Effector memory CD4-positive, alpha-beta T cell (primary cell): ENCODE results near the gene PCDH9.

Experiments used
- DNase-seq, 3 donors: peaks; one replicate each; pipeline ENCODE4 v3.0.0-alpha.2; 2020
- H3K27ac ChIP-seq: 2 replicates; pipeline ENCODE4 v1.7.0; 2013; ENCODE audit warnings: mild to moderate bottlenecking, low read length, moderate library complexity; ENCODE audit not compliant: insufficient read depth, poor library complexity, severe bottlenecking
- H3K27me3 ChIP-seq: replicated peaks from 2 replicates; pipeline ENCODE4 v1.7.0; 2013; ENCODE audit warnings: mild to moderate bottlenecking, low read length; ENCODE audit not compliant: insufficient read depth, control insufficient read depth, poor library complexity, severe bottlenecking
- H3K36me3 ChIP-seq: 2 replicates; pipeline ENCODE4 v1.7.0; 2013; ENCODE audit warnings: mild to moderate bottlenecking, low read length, moderate library complexity; ENCODE audit not compliant: control insufficient read depth, insufficient read depth
- H3K4me1 ChIP-seq: 2 replicates; pipeline ENCODE4 v1.7.0; 2013; ENCODE audit warnings: low read length, mild to moderate bottlenecking; ENCODE audit not compliant: control insufficient read depth, insufficient read depth, poor library complexity, severe bottlenecking
- H3K4me3 ChIP-seq: 2 replicates; pipeline ENCODE4 v1.7.0; 2013; ENCODE audit warnings: low read length, low read depth, mild to moderate bottlenecking; ENCODE audit not compliant: insufficient read depth, poor library complexity, severe bottlenecking
- H3K9me3 ChIP-seq: 2 replicates; pipeline ENCODE4 v1.7.0; 2013; ENCODE audit warnings: mild to moderate bottlenecking, low read length, moderate library complexity; ENCODE audit not compliant: control insufficient read depth

The PCDH9 gene

GRCh38 chr13:66344805-66345517 lies 885.2 kb downstream of the PCDH9 start:
- Histone ChIP-seq H3K27me3 (no peaks in the 10 kb centered on the region), H3K36me3 (no peaks in the 10 kb centered on the region), H3K4me1 (no peaks in the 10 kb centered on the region), H3K4me3 (no peak overlapping the region), H3K9me3 (no peaks in the 10 kb centered on the region), H3K27ac (no peak overlapping the region)
- DNase-seq = no peak

- no peak overlapping the region for H3K27ac ChIP-seq
- DNase-seq = no peak
- H3K27me3 ChIP-seq = no peaks in the 10 kb centered on the region
- H3K36me3 ChIP-seq = no peaks in the 10 kb centered on the region
- no peaks in the 10 kb centered on the region for H3K9me3 ChIP-seq
- H3K4me1 ChIP-seq = no peaks in the 10 kb centered on the region
- H3K4me3 ChIP-seq = no peak overlapping the region
These were observed 886.8 kb downstream of the PCDH9 start for GRCh38 chr13:66343224-66343828.

GRCh38 chr13:66341635-66342377 lies 888.3 kb downstream of the PCDH9 start:
- no peaks in the 10 kb centered on the region for H3K9me3 ChIP-seq
- DNase-seq = no peak
- no peaks in the 10 kb centered on the region for H3K27me3 ChIP-seq
- H3K4me3 ChIP-seq = no peak overlapping the region
- no peaks in the 10 kb centered on the region for H3K36me3 ChIP-seq
- H3K27ac ChIP-seq = no peak overlapping the region
- no peaks in the 10 kb centered on the region for H3K4me1 ChIP-seq

- DNase-seq = no peak
These were observed 890.9 kb downstream of the PCDH9 start for GRCh38 chr13:66339214-66339613.

GRCh38 chr13:66338542-66338941 lies 891.6 kb downstream of the PCDH9 start:
- H3K36me3 ChIP-seq = no peaks in the 10 kb centered on the region
- H3K27me3 ChIP-seq = no peaks in the 10 kb centered on the region
- no peaks in the 10 kb centered on the region for H3K4me1 ChIP-seq
- DNase-seq = no peak
- no peaks in the 10 kb centered on the region for H3K9me3 ChIP-seq
- H3K27ac ChIP-seq = no peak overlapping the region
- no peak overlapping the region for H3K4me3 ChIP-seq

More at GRCh38 chr13:66339214-66339613, 890.9 kb downstream of the PCDH9 start:
- Histone ChIP-seq H3K36me3 (no peaks in the 10 kb centered on the region), H3K27ac (no peak overlapping the region), H3K4me1 (no peaks in the 10 kb centered on the region), H3K4me3 (no peak overlapping the region), H3K9me3 (no peaks in the 10 kb centered on the region), H3K27me3 (no peaks in the 10 kb centered on the region)

GRCh38 chr13:66335626-66336025 lies 894.5 kb downstream of the PCDH9 start:
- Histone ChIP-seq H3K4me3 (no peak overlapping the region), H3K9me3 (no peaks in the 10 kb centered on the region), H3K27ac (no peak overlapping the region), H3K27me3 (no peaks in the 10 kb centered on the region), H3K4me1 (no peaks in the 10 kb centered on the region), H3K36me3 (no peaks in the 10 kb centered on the region)
- DNase-seq = no peak

GRCh38 chr13:66329988-66330451 lies 900.1 kb downstream of the PCDH9 start:
- Histone ChIP-seq H3K9me3 (no peaks in the 10 kb centered on the region), H3K4me1 (no peaks in the 10 kb centered on the region), H3K27me3 (no peaks in the 10 kb centered on the region), H3K36me3 (no peaks in the 10 kb centered on the region), H3K27ac (no peak overlapping the region), H3K4me3 (no peak overlapping the region)
- no peak for DNase-seq

- Histone ChIP-seq H3K36me3 (no peaks in the 10 kb centered on the region), H3K27me3 (no peaks in the 10 kb centered on the region), H3K27ac (no peak overlapping the region), H3K4me1 (no peaks in the 10 kb centered on the region), H3K9me3 (no peaks in the 10 kb centered on the region), H3K4me3 (no peak overlapping the region)
- no peak for DNase-seq
These were observed 901.7 kb downstream of the PCDH9 start for GRCh38 chr13:66328476-66328875.

GRCh38 chr13:66323745-66324347 lies 906.3 kb downstream of the PCDH9 start:
- H3K36me3 ChIP-seq = no peaks in the 10 kb centered on the region
- no peaks in the 10 kb centered on the region for H3K9me3 ChIP-seq
- no peaks in the 10 kb centered on the region for H3K4me1 ChIP-seq
- no peak overlapping the region for H3K4me3 ChIP-seq
- no peaks in the 10 kb centered on the region for H3K27me3 ChIP-seq
- no peak overlapping the region for H3K27ac ChIP-seq
- no peak for DNase-seq
